ENCODE results near the gene PTGS1. TPM values are rescaled to one million over a fixed set of nuclear protein-coding genes. Genes with fewer than 3 reads are reported as not detected.
"Not testable (repeated sequence)": the region's sequence is repeated elsewhere in the genome, so short reads cannot be mapped to it uniquely, and the experiment has no call there.

Gene PTGS1
- total RNA-seq, 1 donor from 2014 or later: 2.2 TPM

DNA sequence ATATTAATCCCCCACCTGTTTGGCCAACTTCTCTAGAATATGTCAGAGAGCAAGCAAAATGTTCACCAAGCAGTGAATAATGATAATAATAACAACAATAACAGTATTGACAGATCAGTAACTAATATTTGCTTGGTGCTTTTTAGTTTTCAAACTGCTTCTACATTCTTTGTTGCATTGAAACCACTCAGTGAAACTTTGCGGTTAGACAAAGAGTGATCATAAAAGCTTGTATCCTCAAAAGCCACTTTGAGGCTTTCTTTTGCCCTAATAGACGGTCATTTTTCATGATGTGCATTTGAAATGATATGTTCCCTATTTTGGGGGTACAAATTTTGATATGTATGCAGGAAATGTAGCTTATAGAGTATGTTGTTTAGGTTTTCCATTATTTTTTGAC lies 43.6 kb upstream of the PTGS1 start:
- H3K27me3 Mint-ChIP-seq (ENCODE audit: insufficient read depth, low read depth): peaks cover 2% of the 10 kb centered on the region
- H3K9me3 Mint-ChIP-seq: no peaks in the 10 kb centered on the region
- no peak for TF ChIP-seq EZH2phosphoT487 (IDR thresholded peaks at IDR 0.05)
- no peak for TF ChIP-seq EZH2 (IDR thresholded peaks at IDR 0.05)
- TF ChIP-seq, protein P1, sequence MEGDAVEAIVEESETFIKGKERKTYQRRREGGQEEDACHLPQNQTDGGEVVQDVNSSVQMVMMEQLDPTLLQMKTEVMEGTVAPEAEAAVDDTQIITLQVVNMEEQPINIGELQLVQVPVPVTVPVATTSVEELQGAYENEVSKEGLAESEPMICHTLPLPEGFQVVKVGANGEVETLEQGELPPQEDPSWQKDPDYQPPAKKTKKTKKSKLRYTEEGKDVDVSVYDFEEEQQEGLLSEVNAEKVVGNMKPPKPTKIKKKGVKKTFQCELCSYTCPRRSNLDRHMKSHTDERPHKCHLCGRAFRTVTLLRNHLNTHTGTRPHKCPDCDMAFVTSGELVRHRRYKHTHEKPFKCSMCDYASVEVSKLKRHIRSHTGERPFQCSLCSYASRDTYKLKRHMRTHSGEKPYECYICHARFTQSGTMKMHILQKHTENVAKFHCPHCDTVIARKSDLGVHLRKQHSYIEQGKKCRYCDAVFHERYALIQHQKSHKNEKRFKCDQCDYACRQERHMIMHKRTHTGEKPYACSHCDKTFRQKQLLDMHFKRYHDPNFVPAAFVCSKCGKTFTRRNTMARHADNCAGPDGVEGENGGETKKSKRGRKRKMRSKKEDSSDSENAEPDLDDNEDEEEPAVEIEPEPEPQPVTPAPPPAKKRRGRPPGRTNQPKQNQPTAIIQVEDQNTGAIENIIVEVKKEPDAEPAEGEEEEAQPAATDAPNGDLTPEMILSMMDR (IDR thresholded peaks at IDR 0.05): no peak
- Histone ChIP-seq H3K79me2 (ENCODE audit: low read depth) (no peaks in the 10 kb centered on the region), H3K36me3 (no peaks in the 10 kb centered on the region), H3K27ac (no peak overlapping the region), H4K20me1 (ENCODE audit: low read depth) (peaks cover 14% of the 10 kb centered on the region), H2AFZ (replicated peaks) (no peak overlapping the region), H3F3A (ENCODE audit: low read depth) (peaks cover 6% of the 10 kb centered on the region), H3K9me3 (ENCODE audit: low read depth) (no peaks in the 10 kb centered on the region), H3K27me3 (no peaks in the 10 kb centered on the region), H3K4me2 (no peak overlapping the region), H3K4me1 (peaks cover 17% of the 10 kb centered on the region), H3K4me3 (no peak overlapping the region), H3K9ac (no peak overlapping the region)
- DNase-seq (ENCODE audit: low spot score): no peak
- H3K4me3 Mint-ChIP-seq: no peak overlapping the region
- peaks cover 13% of the 10 kb centered on the region for H3K4me1 Mint-ChIP-seq
- no peak overlapping the region for H3K27ac Mint-ChIP-seq
- peaks cover 6% of the 10 kb centered on the region for H3K36me3 Mint-ChIP-seq

DNA sequence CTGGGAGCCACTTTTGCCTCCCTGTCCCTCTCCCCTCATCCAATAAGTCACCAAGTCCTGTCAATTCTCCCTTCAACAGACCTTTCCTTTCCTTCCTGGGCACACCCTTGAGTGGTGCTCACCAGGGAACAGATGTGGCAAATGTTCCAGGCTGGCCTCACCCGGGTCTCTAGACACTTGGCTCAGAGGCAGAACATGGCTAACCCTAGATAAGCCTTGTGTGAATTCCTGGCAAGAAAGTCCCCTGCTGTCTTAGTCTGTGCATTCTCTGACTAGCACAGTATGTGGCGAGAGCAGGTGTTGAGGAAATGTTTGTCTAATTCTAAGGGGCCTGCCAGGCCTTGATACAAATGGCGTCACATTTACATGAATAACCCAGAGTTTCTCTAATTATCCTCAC lies 41.2 kb upstream of the PTGS1 start:
- Mint-ChIP-seq H3K9me3 (no peaks in the 10 kb centered on the region), H3K36me3 (no peaks in the 10 kb centered on the region), H3K27ac (no peak overlapping the region), H3K4me1 (peaks cover 20% of the 10 kb centered on the region), H3K27me3 (ENCODE audit: insufficient read depth, low read depth) (peaks cover 4% of the 10 kb centered on the region), H3K4me3 (no peak overlapping the region)
- Histone ChIP-seq H3K4me2 (peak overlapping the region; percentile 17), H3K4me1 (peaks cover 21% of the 10 kb centered on the region), H3K4me3 (no peak overlapping the region), H4K20me1 (ENCODE audit: low read depth) (peaks cover 14% of the 10 kb centered on the region), H2AFZ (replicated peaks) (no peak overlapping the region), H3K27ac (no peak overlapping the region), H3K9ac (no peak overlapping the region), H3K9me3 (ENCODE audit: low read depth) (no peaks in the 10 kb centered on the region), H3K79me2 (ENCODE audit: low read depth) (no peaks in the 10 kb centered on the region), H3K36me3 (no peaks in the 10 kb centered on the region), H3K27me3 (no peaks in the 10 kb centered on the region), H3F3A (ENCODE audit: low read depth) (peaks cover 8% of the 10 kb centered on the region)
- TF ChIP-seq, protein P1 (IDR thresholded peaks at IDR 0.05): no peak
- TF ChIP-seq EZH2phosphoT487 (IDR thresholded peaks at IDR 0.05) (no peak), EZH2 (IDR thresholded peaks at IDR 0.05) (no peak)
- no peak for DNase-seq (ENCODE audit: low spot score)

DNA sequence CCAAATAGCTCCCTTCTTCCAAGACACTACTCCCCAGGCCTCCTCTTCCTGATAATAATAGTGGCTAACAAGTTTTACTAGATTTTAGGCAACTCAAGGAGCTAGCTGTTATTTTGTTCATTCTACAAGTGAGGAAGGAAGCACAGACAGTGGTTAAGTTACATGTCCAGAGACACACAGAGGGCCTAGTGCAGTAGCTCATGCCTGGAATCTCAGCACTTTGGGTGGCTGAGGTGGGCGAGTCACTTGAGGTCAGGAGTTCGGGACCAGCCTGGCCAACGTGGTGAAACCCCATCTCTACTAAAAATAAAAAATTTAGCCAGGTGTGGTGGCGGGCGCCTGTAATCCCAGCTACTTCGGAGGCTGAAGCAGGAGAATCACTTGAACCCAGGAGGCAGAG lies 40.4 kb upstream of the PTGS1 start:
- H3K27me3 Mint-ChIP-seq (ENCODE audit: insufficient read depth, low read depth); H3K36me3 Mint-ChIP-seq; H3K27me3 ChIP-seq; H3K79me2 ChIP-seq (ENCODE audit: low read depth); H3K4me3 ChIP-seq; H3K4me2 ChIP-seq; H3K9me3 ChIP-seq (ENCODE audit: low read depth); DNase-seq (ENCODE audit: low spot score); H3K9me3 Mint-ChIP-seq; H3K36me3 ChIP-seq; H3F3A ChIP-seq (ENCODE audit: low read depth); H3K9ac ChIP-seq; H3K27ac ChIP-seq; H2AFZ ChIP-seq (replicated peaks); H3K4me3 Mint-ChIP-seq; H3K27ac Mint-ChIP-seq: not testable (repeated sequence)
- peaks cover 21% of the 10 kb centered on the region for H3K4me1 ChIP-seq
- peaks cover 20% of the 10 kb centered on the region for H3K4me1 Mint-ChIP-seq
- H4K20me1 ChIP-seq (ENCODE audit: low read depth): peaks cover 14% of the 10 kb centered on the region

DNA sequence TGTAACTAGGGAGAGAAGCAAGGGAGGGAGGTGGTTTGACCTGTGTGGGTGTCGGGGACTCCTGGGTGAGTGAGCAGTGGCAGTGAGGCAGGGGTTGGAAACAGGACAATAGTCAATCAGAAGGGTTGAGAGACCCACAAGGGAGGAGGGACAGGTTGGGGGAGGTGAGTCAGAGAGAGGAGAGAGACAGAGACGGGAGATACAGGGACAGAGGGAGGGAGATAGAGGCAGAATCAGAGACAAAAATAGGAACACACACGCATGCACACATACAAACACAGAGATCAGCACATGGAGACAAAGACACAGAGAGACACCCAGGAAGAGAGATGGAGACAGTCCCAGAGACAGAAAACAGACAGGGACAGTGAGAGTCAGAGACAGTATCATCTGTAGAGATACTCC lies 39.3 kb upstream of the PTGS1 start:
- no peak overlapping the region for H2AFZ ChIP-seq (replicated peaks)
- TF ChIP-seq, protein P1 (IDR thresholded peaks at IDR 0.05): no peak
- no peak for TF ChIP-seq EZH2 (IDR thresholded peaks at IDR 0.05)
- TF ChIP-seq EZH2phosphoT487 (IDR thresholded peaks at IDR 0.05): no peak
- H3K4me1 ChIP-seq: peaks cover 21% of the 10 kb centered on the region
- no peaks in the 10 kb centered on the region for H3K79me2 ChIP-seq (ENCODE audit: low read depth)
- H3K9ac ChIP-seq: no peak overlapping the region
- H4K20me1 ChIP-seq (ENCODE audit: low read depth): peaks cover 14% of the 10 kb centered on the region
- peaks cover 4% of the 10 kb centered on the region for H3K27me3 Mint-ChIP-seq (ENCODE audit: insufficient read depth, low read depth)
- no peaks in the 10 kb centered on the region for H3K27me3 ChIP-seq
- H3K4me1 Mint-ChIP-seq: peaks cover 20% of the 10 kb centered on the region
- H3K4me3 Mint-ChIP-seq: no peak overlapping the region
- H3K4me3 ChIP-seq: no peak overlapping the region
- H3K9me3 Mint-ChIP-seq: no peaks in the 10 kb centered on the region
- no peaks in the 10 kb centered on the region for H3K36me3 ChIP-seq
- H3K4me2 ChIP-seq: no peak overlapping the region
- no peaks in the 10 kb centered on the region for H3K36me3 Mint-ChIP-seq
- DNase-seq (ENCODE audit: low spot score): no peak
- H3K27ac Mint-ChIP-seq: no peak overlapping the region
- no peak overlapping the region for H3K27ac ChIP-seq
- no peaks in the 10 kb centered on the region for H3K9me3 ChIP-seq (ENCODE audit: low read depth)
- peaks cover 8% of the 10 kb centered on the region for H3F3A ChIP-seq (ENCODE audit: low read depth)

Data from neural progenitor cell (in vitro differentiated cells).